Smooth muscle cell (in vitro differentiated cells): ENCODE measurements around the gene OBSCN. TPM values are rescaled to one million over a fixed set of nuclear protein-coding genes. Genes with fewer than 3 reads are reported as not detected.

ENCODE experiments used
- DNase-seq: peaks from one replicate; lab custom pipeline; 2025; ENCODE audit not compliant: unreplicated experiment; lab: John Stamatoyannopoulos, UW
- H2AFZ ChIP-seq: fragments of 200-600 bp; sonication (generic); 2 replicates; pipeline ENCODE4 v1.6.0; 2016; ENCODE audit warnings: antibody characterized with exemption, low read depth, mild to moderate bottlenecking
- H3F3A ChIP-seq: fragments of 200-600 bp; sonication (generic); 2 replicates; pipeline ENCODE4 v1.6.0; 2017; ENCODE audit warnings: antibody characterized with exemption, low read depth
- H3K27ac ChIP-seq: fragments of 200-600 bp; sonication (generic); 2 replicates; pipeline ENCODE4 v1.5.1; 2016; ENCODE audit warnings: low read depth, mild to moderate bottlenecking
- H3K27me3 ChIP-seq: fragments of 200-600 bp; sonication (generic); 2 replicates; pipeline ENCODE4 v1.6.1; 2016; ENCODE audit warnings: low read depth, mild to moderate bottlenecking
- H3K36me3 ChIP-seq: fragments of 200-600 bp; sonication (generic); 2 replicates; pipeline ENCODE4 v1.5.1; 2016; ENCODE audit warnings: low read depth
- H3K4me1 ChIP-seq: fragments of 200-600 bp; sonication (generic); 2 replicates; pipeline ENCODE4 v1.5.1; 2016; ENCODE audit warnings: low read depth
- H3K4me2 ChIP-seq: fragments of 200-600 bp; sonication (generic); 2 replicates; pipeline ENCODE4 v1.6.0; 2016; ENCODE audit warnings: mild to moderate bottlenecking
- H3K4me3 ChIP-seq: fragments of 200-600 bp; sonication (generic); 2 replicates; pipeline ENCODE4 v1.5.1; 2016; ENCODE audit warnings: mild to moderate bottlenecking
- H3K79me2 ChIP-seq: fragments of 200-600 bp; sonication (generic); 2 replicates; pipeline ENCODE4 v1.6.0; 2016; ENCODE audit warnings: low read depth, mild to moderate bottlenecking
- H3K9ac ChIP-seq: fragments of 200-600 bp; sonication (generic); 2 replicates; pipeline ENCODE4 v1.6.0; 2016; ENCODE audit warnings: low read depth
- H3K9me3 ChIP-seq: fragments of 200-600 bp; sonication (generic); replicated peaks from 2 replicates; pipeline ENCODE4 v1.5.1; 2016; ENCODE audit warnings: low read depth
- H4K20me1 ChIP-seq: fragments of 200-600 bp; sonication (generic); 2 replicates; pipeline ENCODE4 v1.6.0; 2016; ENCODE audit warnings: low read depth
- WGBS: methylation state at CpG from one replicate; pipeline ENCODE4 v1.1.7; 2016; ENCODE audit warnings: low lambda C conversion rate; 5-methylcytosine and 5-hydroxymethylcytosine counted together
- polyA plus RNA-seq: library from polyadenylated mRNA; unstranded; fragments of >200 nt; fragmentation: Nextera tagmentation; extraction: Ambion mirVana; gene quantifications from 2 replicates; pipeline ENCODE4 v1.2.1, GENCODE V29; 2016
- total RNA-seq: library from RNA; depleted of rRNA; stranded (reverse); fragments of >200 nt; gene quantifications from 2 replicates; pipeline ENCODE4 v1.2.3, GENCODE V29; 2014
- TF ChIP-seq, protein P1 (sequence below): fragments of 200-600 bp; sonication (generic); IDR thresholded peaks from 2 replicates; pipeline ENCODE4 v1.5.1; 2017; ENCODE audit warnings: borderline replicate concordance, mild to moderate bottlenecking, antibody characterized with exemption; ENCODE audit not compliant: insufficient read depth, poor library complexity, severe bottlenecking

The OBSCN gene
- total and polyA plus RNA-seq, 2 experiments from 2014 or later = 3.8 to 10.6 TPM

DNA sequence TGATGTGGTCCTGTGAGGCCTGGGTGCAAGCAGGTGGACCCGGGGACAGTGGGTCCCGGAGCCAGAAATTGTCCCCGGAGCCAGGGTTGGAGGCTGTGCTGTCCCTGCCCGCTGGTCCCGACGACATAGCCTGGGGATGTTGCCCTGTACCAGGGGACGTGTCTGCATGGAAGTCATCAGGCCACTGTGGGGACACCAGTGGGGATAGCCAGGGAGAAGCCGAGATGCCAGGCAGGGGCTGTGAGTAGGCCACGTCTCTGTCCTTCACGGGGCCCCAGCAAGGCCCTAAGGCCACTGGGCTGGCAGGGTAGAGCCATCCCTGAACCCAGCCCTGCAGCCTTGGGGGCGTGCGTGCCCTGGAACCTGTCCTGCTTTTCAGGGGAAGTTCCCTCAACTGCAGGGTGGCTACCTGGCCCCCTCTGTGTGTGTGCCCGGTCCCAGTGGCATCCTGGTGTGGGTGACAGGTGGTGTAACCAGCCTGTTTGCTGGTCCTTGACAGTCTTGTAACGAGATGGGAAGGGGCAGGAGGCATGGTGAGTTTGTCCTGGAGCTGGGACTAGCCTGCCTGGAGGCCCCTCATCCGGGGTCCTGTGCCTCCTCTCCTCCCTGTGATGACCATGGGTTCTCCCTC is 73.2 kb downstream of the OBSCN start:
- H2AFZ ChIP-seq = no peak overlapping the region
- H3K4me2 ChIP-seq = no peak overlapping the region
- TF ChIP-seq, protein P1, sequence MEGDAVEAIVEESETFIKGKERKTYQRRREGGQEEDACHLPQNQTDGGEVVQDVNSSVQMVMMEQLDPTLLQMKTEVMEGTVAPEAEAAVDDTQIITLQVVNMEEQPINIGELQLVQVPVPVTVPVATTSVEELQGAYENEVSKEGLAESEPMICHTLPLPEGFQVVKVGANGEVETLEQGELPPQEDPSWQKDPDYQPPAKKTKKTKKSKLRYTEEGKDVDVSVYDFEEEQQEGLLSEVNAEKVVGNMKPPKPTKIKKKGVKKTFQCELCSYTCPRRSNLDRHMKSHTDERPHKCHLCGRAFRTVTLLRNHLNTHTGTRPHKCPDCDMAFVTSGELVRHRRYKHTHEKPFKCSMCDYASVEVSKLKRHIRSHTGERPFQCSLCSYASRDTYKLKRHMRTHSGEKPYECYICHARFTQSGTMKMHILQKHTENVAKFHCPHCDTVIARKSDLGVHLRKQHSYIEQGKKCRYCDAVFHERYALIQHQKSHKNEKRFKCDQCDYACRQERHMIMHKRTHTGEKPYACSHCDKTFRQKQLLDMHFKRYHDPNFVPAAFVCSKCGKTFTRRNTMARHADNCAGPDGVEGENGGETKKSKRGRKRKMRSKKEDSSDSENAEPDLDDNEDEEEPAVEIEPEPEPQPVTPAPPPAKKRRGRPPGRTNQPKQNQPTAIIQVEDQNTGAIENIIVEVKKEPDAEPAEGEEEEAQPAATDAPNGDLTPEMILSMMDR = no peak
- no peaks in the 10 kb centered on the region for H3K27me3 ChIP-seq
- no peak overlapping the region for H3K4me3 ChIP-seq
- no peak for DNase-seq
- no peaks in the 10 kb centered on the region for H3K36me3 ChIP-seq
- 99% methylated on average over 15 of the region's 15 CpGs for WGBS
- no peaks in the 10 kb centered on the region for H3K79me2 ChIP-seq
- H3K9ac ChIP-seq = no peak overlapping the region
- H3K4me1 ChIP-seq = no peaks in the 10 kb centered on the region
- no peak overlapping the region for H3K27ac ChIP-seq
- H3F3A ChIP-seq = no peaks in the 10 kb centered on the region
- no peaks in the 10 kb centered on the region for H4K20me1 ChIP-seq
- H3K9me3 ChIP-seq = no peaks in the 10 kb centered on the region

- no peak overlapping the region for H2AFZ ChIP-seq
Observed at GRCh38 chr1:228281631-228282328, 73.9 kb downstream of the OBSCN start.

DNA sequence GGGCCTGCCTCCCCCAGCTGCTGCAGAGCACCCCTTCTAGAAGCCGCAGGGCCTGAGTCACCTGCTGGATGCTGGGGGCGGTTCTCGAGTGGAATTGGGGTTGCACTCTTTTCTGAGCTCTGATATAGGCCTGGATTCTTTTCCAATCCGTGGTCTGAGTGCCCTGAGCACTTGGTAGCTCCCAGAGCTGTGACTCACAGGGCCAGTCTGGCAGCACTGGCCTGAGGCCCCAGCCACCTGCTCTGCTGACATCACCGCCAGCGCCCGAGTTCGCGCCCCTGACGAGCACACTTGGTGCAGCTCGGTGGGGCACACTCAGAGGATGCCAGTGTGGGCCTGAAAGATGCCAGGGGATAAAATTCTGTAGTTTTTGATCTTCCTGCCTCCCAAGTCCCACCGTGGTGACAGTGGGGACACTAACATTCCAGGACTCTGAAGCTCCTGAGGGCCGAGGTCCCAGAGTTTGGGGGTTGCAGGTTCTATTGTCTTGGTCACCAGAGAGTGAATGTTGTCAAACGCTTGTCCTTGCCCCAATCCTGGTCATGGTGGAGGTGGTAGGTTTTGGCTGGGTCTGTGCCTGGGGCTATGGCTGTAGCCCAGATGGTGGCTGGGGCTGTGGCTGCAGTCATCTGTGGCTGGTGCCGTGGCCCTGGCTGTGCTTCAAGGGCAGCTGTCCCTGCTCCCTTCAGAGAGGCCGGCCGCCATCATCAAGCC is 74.6 kb downstream of the OBSCN start:
- no peaks in the 10 kb centered on the region for H3F3A ChIP-seq
- H3K79me2 ChIP-seq = no peaks in the 10 kb centered on the region
- WGBS = 89% methylated on average over 17 of the region's 17 CpGs
- no peak overlapping the region for H3K4me2 ChIP-seq
- no peak overlapping the region for H3K27ac ChIP-seq
- H3K4me1 ChIP-seq = no peaks in the 10 kb centered on the region
- H3K9me3 ChIP-seq = no peaks in the 10 kb centered on the region
- no peak overlapping the region for H2AFZ ChIP-seq
- H3K27me3 ChIP-seq = no peaks in the 10 kb centered on the region
- no peaks in the 10 kb centered on the region for H4K20me1 ChIP-seq
- no peak overlapping the region for H3K9ac ChIP-seq
- no peak overlapping the region for H3K4me3 ChIP-seq
- TF ChIP-seq, protein P1 = no peak
- H3K36me3 ChIP-seq = no peaks in the 10 kb centered on the region
- DNase-seq = no peak

More at GRCh38 chr1:228281631-228282328, 73.9 kb downstream of the OBSCN start:
- Histone ChIP-seq H3F3A (no peaks in the 10 kb centered on the region), H3K9me3 (no peaks in the 10 kb centered on the region), H3K27me3 (no peaks in the 10 kb centered on the region), H3K27ac (no peak overlapping the region), H3K79me2 (no peaks in the 10 kb centered on the region), H3K4me2 (no peak overlapping the region), H4K20me1 (no peaks in the 10 kb centered on the region), H3K9ac (no peak overlapping the region), H3K4me3 (no peak overlapping the region), H3K36me3 (no peaks in the 10 kb centered on the region), H3K4me1 (no peaks in the 10 kb centered on the region)
- DNase-seq = no peak
- TF ChIP-seq, protein P1 = no peak
- WGBS = 96% methylated on average over 16 of the region's 16 CpGs
